LHCN-M2 (cell line): Measurements from ENCODE around the gene HOXC11. TPM values are rescaled to one million over a fixed set of nuclear protein-coding genes. Genes with fewer than 3 reads are reported as not detected.

ENCODE experiments used
- DNase-seq: peaks from one replicate; pipeline ENCODE4 v3.0.0-alpha.2; 2012; ENCODE audit warnings: low read depth
- total RNA-seq: library from RNA; depleted of rRNA; stranded (reverse); fragments of >200 nt; gene quantifications from 2 replicates; pipeline ENCODE4 v1.2.3, GENCODE V29; 2014

Gene HOXC11
- total RNA-seq, 1 experiment from 2014 or later, result 3.4 TPM

GRCh38 chr12:53956914-53957536, 15.9 kb upstream of the HOXC11 start:
- DNase-seq, result no peak

- no peak for DNase-seq
Observed at GRCh38 chr12:53958128-53958527, 14.8 kb upstream of the HOXC11 start.

GRCh38 chr12:53959314-53959713, 13.6 kb upstream of the HOXC11 start:
- no peak for DNase-seq

- no peak for DNase-seq
Observed at GRCh38 chr12:53960187-53961024, 12.5 kb upstream of the HOXC11 start.

- peak; percentile 44 for DNase-seq
Observed at GRCh38 chr12:53961025-53961761, 11.7 kb upstream of the HOXC11 start.

- DNase-seq, result no peak
Observed at GRCh38 chr12:53963005-53963404, 9.9 kb upstream of the HOXC11 start.

GRCh38 chr12:53963434-53964314, 9.3 kb upstream of the HOXC11 start:
- no peak for DNase-seq

GRCh38 chr12:53964315-53964713, 8.6 kb upstream of the HOXC11 start:
- DNase-seq, result no peak

GRCh38 chr12:53965281-53966084, 7.4 kb upstream of the HOXC11 start:
- DNase-seq, result no peak

- no peak for DNase-seq
Observed at GRCh38 chr12:53966085-53966384, 6.9 kb upstream of the HOXC11 start.

- no peak for DNase-seq
Observed at GRCh38 chr12:53966385-53967133, 6.4 kb upstream of the HOXC11 start.

GRCh38 chr12:53967421-53967925, 5.5 kb upstream of the HOXC11 start:
- DNase-seq, result no peak

- DNase-seq, result no peak
Observed at GRCh38 chr12:53968214-53969127, 4.5 kb upstream of the HOXC11 start.

GRCh38 chr12:53969588-53970259, 3.2 kb upstream of the HOXC11 start:
- DNase-seq, result no peak

GRCh38 chr12:53970451-53970850, 2.5 kb upstream of the HOXC11 start:
- no peak for DNase-seq

- DNase-seq, result no peak
Observed at GRCh38 chr12:53971129-53971528, 1.8 kb upstream of the HOXC11 start.

GRCh38 chr12:53971686-53972085, 1.2 kb upstream of the HOXC11 start:
- DNase-seq, result no peak

GRCh38 chr12:53972152-53972702, 699 bp upstream of the HOXC11 start:
- peak; percentile 29 for DNase-seq
